ENCODE results near the gene CLEC19A.

CLEC19A gene

GRCh38 chr16:19284207-19284606 is 1.3 kb upstream of the CLEC19A start:
- H3K27ac ChIP-seq (ENCODE audit: low read length): no peak overlapping the region
- no peaks in the 10 kb centered on the region for H3K27me3 ChIP-seq (ENCODE audit: control insufficient read depth in 1 of 2, insufficient read depth in 2 of 2, low read length in 2 of 2)
- no peak overlapping the region for H3K9ac ChIP-seq (ENCODE audit: low read length in 2 of 2)
- no peak overlapping the region for H3K4me3 ChIP-seq (ENCODE audit: low read length in 2 of 2)
- H3K9me3 ChIP-seq (ENCODE audit: control insufficient read depth in 2 of 2, low read length in 2 of 2): no peaks in the 10 kb centered on the region
- peaks cover 8% of the 10 kb centered on the region for H3K4me1 ChIP-seq (ENCODE audit: control insufficient read depth, insufficient read depth, low read length)
- no peaks in the 10 kb centered on the region for H3K36me3 ChIP-seq (ENCODE audit: control insufficient read depth in 2 of 2, insufficient read depth in 2 of 2, low read length in 2 of 2)

GRCh38 chr16:19286827-19287226 is 1.3 kb downstream of the CLEC19A start:
- Histone ChIP-seq H3K27me3 (ENCODE audit: control insufficient read depth in 1 of 2, insufficient read depth in 2 of 2, low read length in 2 of 2) (no peaks in the 10 kb centered on the region), H3K9ac (ENCODE audit: low read length in 2 of 2) (no peak overlapping the region), H3K4me3 (ENCODE audit: low read length in 2 of 2) (no peak overlapping the region), H3K27ac (ENCODE audit: low read length) (no peak overlapping the region), H3K36me3 (ENCODE audit: control insufficient read depth in 2 of 2, insufficient read depth in 2 of 2, low read length in 2 of 2) (no peaks in the 10 kb centered on the region), H3K9me3 (ENCODE audit: control insufficient read depth in 2 of 2, low read length in 2 of 2) (no peaks in the 10 kb centered on the region), H3K4me1 (ENCODE audit: control insufficient read depth, insufficient read depth, low read length) (peaks cover 16% of the 10 kb centered on the region)

GRCh38 chr16:19287241-19287640 is 1.7 kb downstream of the CLEC19A start:
- no peak overlapping the region for H3K27ac ChIP-seq (ENCODE audit: low read length)
- H3K9ac ChIP-seq (ENCODE audit: low read length in 2 of 2): no peak overlapping the region
- no peaks in the 10 kb centered on the region for H3K9me3 ChIP-seq (ENCODE audit: control insufficient read depth in 2 of 2, low read length in 2 of 2)
- H3K36me3 ChIP-seq (ENCODE audit: control insufficient read depth in 2 of 2, insufficient read depth in 2 of 2, low read length in 2 of 2): no peaks in the 10 kb centered on the region
- no peak overlapping the region for H3K4me3 ChIP-seq (ENCODE audit: low read length in 2 of 2)
- no peaks in the 10 kb centered on the region for H3K27me3 ChIP-seq (ENCODE audit: control insufficient read depth in 1 of 2, insufficient read depth in 2 of 2, low read length in 2 of 2)
- H3K4me1 ChIP-seq (ENCODE audit: control insufficient read depth, insufficient read depth, low read length): peaks cover 17% of the 10 kb centered on the region

- Histone ChIP-seq H3K9ac (ENCODE audit: low read length in 2 of 2) (no peak overlapping the region), H3K36me3 (ENCODE audit: control insufficient read depth in 2 of 2, insufficient read depth in 2 of 2, low read length in 2 of 2) (no peaks in the 10 kb centered on the region), H3K9me3 (ENCODE audit: control insufficient read depth in 2 of 2, low read length in 2 of 2) (no peaks in the 10 kb centered on the region), H3K4me1 (ENCODE audit: control insufficient read depth, insufficient read depth, low read length) (peaks cover 13% of the 10 kb centered on the region), H3K27ac (ENCODE audit: low read length) (no peak overlapping the region), H3K4me3 (ENCODE audit: low read length in 2 of 2) (no peak overlapping the region), H3K27me3 (ENCODE audit: control insufficient read depth in 1 of 2, insufficient read depth in 2 of 2, low read length in 2 of 2) (no peaks in the 10 kb centered on the region)
Observed at GRCh38 chr16:19288872-19289799, 3.6 kb downstream of the CLEC19A start.

GRCh38 chr16:19289811-19290485 is 4.4 kb downstream of the CLEC19A start:
- H3K4me1 ChIP-seq (ENCODE audit: control insufficient read depth, insufficient read depth, low read length): peaks cover 10% of the 10 kb centered on the region
- H3K9ac ChIP-seq (ENCODE audit: low read length in 2 of 2): no peak overlapping the region
- H3K36me3 ChIP-seq (ENCODE audit: control insufficient read depth in 2 of 2, insufficient read depth in 2 of 2, low read length in 2 of 2): no peaks in the 10 kb centered on the region
- H3K27ac ChIP-seq (ENCODE audit: low read length): no peak overlapping the region
- H3K9me3 ChIP-seq (ENCODE audit: control insufficient read depth in 2 of 2, low read length in 2 of 2): no peaks in the 10 kb centered on the region
- H3K4me3 ChIP-seq (ENCODE audit: low read length in 2 of 2): no peak overlapping the region
- no peaks in the 10 kb centered on the region for H3K27me3 ChIP-seq (ENCODE audit: control insufficient read depth in 1 of 2, insufficient read depth in 2 of 2, low read length in 2 of 2)

GRCh38 chr16:19290860-19291259 is 5.3 kb downstream of the CLEC19A start:
- H3K9me3 ChIP-seq (ENCODE audit: control insufficient read depth in 2 of 2, low read length in 2 of 2): no peaks in the 10 kb centered on the region
- H3K27me3 ChIP-seq (ENCODE audit: control insufficient read depth in 1 of 2, insufficient read depth in 2 of 2, low read length in 2 of 2): no peaks in the 10 kb centered on the region
- no peak overlapping the region for H3K27ac ChIP-seq (ENCODE audit: low read length)
- H3K4me3 ChIP-seq (ENCODE audit: low read length in 2 of 2): no peak overlapping the region
- H3K36me3 ChIP-seq (ENCODE audit: control insufficient read depth in 2 of 2, insufficient read depth in 2 of 2, low read length in 2 of 2): no peaks in the 10 kb centered on the region
- no peak overlapping the region for H3K9ac ChIP-seq (ENCODE audit: low read length in 2 of 2)
- H3K4me1 ChIP-seq (ENCODE audit: control insufficient read depth, insufficient read depth, low read length): peaks cover 9% of the 10 kb centered on the region

GRCh38 chr16:19291475-19291874 is 5.9 kb downstream of the CLEC19A start:
- no peaks in the 10 kb centered on the region for H3K27me3 ChIP-seq (ENCODE audit: control insufficient read depth in 1 of 2, insufficient read depth in 2 of 2, low read length in 2 of 2)
- no peak overlapping the region for H3K4me3 ChIP-seq (ENCODE audit: low read length in 2 of 2)
- peaks cover 9% of the 10 kb centered on the region for H3K4me1 ChIP-seq (ENCODE audit: control insufficient read depth, insufficient read depth, low read length)
- no peaks in the 10 kb centered on the region for H3K9me3 ChIP-seq (ENCODE audit: control insufficient read depth in 2 of 2, low read length in 2 of 2)
- H3K27ac ChIP-seq (ENCODE audit: low read length): no peak overlapping the region
- no peak overlapping the region for H3K9ac ChIP-seq (ENCODE audit: low read length in 2 of 2)
- no peaks in the 10 kb centered on the region for H3K36me3 ChIP-seq (ENCODE audit: control insufficient read depth in 2 of 2, insufficient read depth in 2 of 2, low read length in 2 of 2)

GRCh38 chr16:19292186-19292585 is 6.7 kb downstream of the CLEC19A start:
- Histone ChIP-seq H3K4me3 (ENCODE audit: low read length in 2 of 2) (no peak overlapping the region), H3K9ac (ENCODE audit: low read length in 2 of 2) (no peak overlapping the region), H3K27ac (ENCODE audit: low read length) (no peak overlapping the region), H3K9me3 (ENCODE audit: control insufficient read depth in 2 of 2, low read length in 2 of 2) (no peaks in the 10 kb centered on the region), H3K36me3 (ENCODE audit: control insufficient read depth in 2 of 2, insufficient read depth in 2 of 2, low read length in 2 of 2) (no peaks in the 10 kb centered on the region), H3K27me3 (ENCODE audit: control insufficient read depth in 1 of 2, insufficient read depth in 2 of 2, low read length in 2 of 2) (no peaks in the 10 kb centered on the region), H3K4me1 (ENCODE audit: control insufficient read depth, insufficient read depth, low read length) (peaks cover 9% of the 10 kb centered on the region)

- Histone ChIP-seq H3K36me3 (ENCODE audit: control insufficient read depth in 2 of 2, insufficient read depth in 2 of 2, low read length in 2 of 2) (no peaks in the 10 kb centered on the region), H3K27ac (ENCODE audit: low read length) (no peak overlapping the region), H3K4me1 (ENCODE audit: control insufficient read depth, insufficient read depth, low read length) (peaks cover 9% of the 10 kb centered on the region), H3K4me3 (ENCODE audit: low read length in 2 of 2) (no peak overlapping the region), H3K27me3 (ENCODE audit: control insufficient read depth in 1 of 2, insufficient read depth in 2 of 2, low read length in 2 of 2) (no peaks in the 10 kb centered on the region), H3K9ac (ENCODE audit: low read length in 2 of 2) (no peak overlapping the region), H3K9me3 (ENCODE audit: control insufficient read depth in 2 of 2, low read length in 2 of 2) (no peaks in the 10 kb centered on the region)
Observed at GRCh38 chr16:19294156-19294649, 8.7 kb downstream of the CLEC19A start.

GRCh38 chr16:19295393-19295792 is 9.9 kb downstream of the CLEC19A start:
- Histone ChIP-seq H3K4me3 (ENCODE audit: low read length in 2 of 2) (no peak overlapping the region), H3K4me1 (ENCODE audit: control insufficient read depth, insufficient read depth, low read length) (peaks cover 6% of the 10 kb centered on the region), H3K27me3 (ENCODE audit: control insufficient read depth in 1 of 2, insufficient read depth in 2 of 2, low read length in 2 of 2) (no peaks in the 10 kb centered on the region), H3K36me3 (ENCODE audit: control insufficient read depth in 2 of 2, insufficient read depth in 2 of 2, low read length in 2 of 2) (no peaks in the 10 kb centered on the region), H3K9ac (ENCODE audit: low read length in 2 of 2) (no peak overlapping the region), H3K27ac (ENCODE audit: low read length) (no peak overlapping the region), H3K9me3 (ENCODE audit: control insufficient read depth in 2 of 2, low read length in 2 of 2) (no peaks in the 10 kb centered on the region)

- no peaks in the 10 kb centered on the region for H3K9me3 ChIP-seq (ENCODE audit: control insufficient read depth in 2 of 2, low read length in 2 of 2)
- no peak overlapping the region for H3K9ac ChIP-seq (ENCODE audit: low read length in 2 of 2)
- H3K4me3 ChIP-seq (ENCODE audit: low read length in 2 of 2): no peak overlapping the region
- no peaks in the 10 kb centered on the region for H3K27me3 ChIP-seq (ENCODE audit: control insufficient read depth in 1 of 2, insufficient read depth in 2 of 2, low read length in 2 of 2)
- no peak overlapping the region for H3K27ac ChIP-seq (ENCODE audit: low read length)
- no peaks in the 10 kb centered on the region for H3K4me1 ChIP-seq (ENCODE audit: control insufficient read depth, insufficient read depth, low read length)
- H3K36me3 ChIP-seq (ENCODE audit: control insufficient read depth in 2 of 2, insufficient read depth in 2 of 2, low read length in 2 of 2): no peaks in the 10 kb centered on the region
Observed at GRCh38 chr16:19297454-19297853, 11.9 kb downstream of the CLEC19A start.
